Muscle of back (tissue), 10 donors: Measurements from ENCODE around the gene PSG7. TPM values are rescaled to one million over a fixed set of nuclear protein-coding genes. Genes with fewer than 3 reads are reported as not detected.

Experiments used
- polyA plus RNA-seq, 10 donors: library from polyadenylated mRNA; unstranded; fragments of 120-200 nt; gene quantifications; one replicate each; pipeline ENCODE4 v1.2.1, GENCODE V29; 2013; ENCODE audit not compliant: insufficient read length in 10 of 10

PSG7 gene
- polyA plus RNA-seq, 10 donors: 0.10 to 1.8 (median 0.29) TPM; not detected in 3

Other genes starting within 250 kb of the PSG7 start
- gene PSG3, start 196.7 kb downstream of the PSG7 start, polyA plus RNA-seq: 1 to 10 TPM in 2 of 10 donors, under 1 TPM in 6, not detected in 2; 0.13 to 2.4 (median 0.37) TPM
- gene PSG8, start 171.5 kb downstream of the PSG7 start, polyA plus RNA-seq: under 1 TPM in 5 of 10 donors, not detected in 5; 0.15 to 0.45 (median 0.22) TPM
- gene PSG1, start 57.5 kb downstream of the PSG7 start, polyA plus RNA-seq: 1 to 10 TPM in 4 of 10 donors, under 1 TPM in 3, not detected in 3; 0.15 to 2.1 (median 1.1) TPM
- under 1 TPM in 8 of 10 donors, not detected in 2; 0.20 to 0.80 (median 0.45) TPM for gene PSG6, start 19.3 kb downstream of the PSG7 start, polyA plus RNA-seq
- gene PSG11, start 89.3 kb upstream of the PSG7 start, polyA plus RNA-seq: 1 to 10 TPM in 8 of 10 donors, under 1 TPM in 2; 0.39 to 1.9 (median 1.3) TPM
- gene PSG2, start 145.5 kb upstream of the PSG7 start, polyA plus RNA-seq: 1 to 10 TPM in 2 of 10 donors, under 1 TPM in 7, not detected in 1; 0.39 to 2.5 (median 0.77) TPM
- gene PSG5, start 249.3 kb upstream of the PSG7 start, polyA plus RNA-seq: 1 to 10 TPM in 4 of 10 donors, under 1 TPM in 6; 0.22 to 2.3 (median 0.76) TPM